GM12874 (cell line): ENCODE measurements around the gene SPTBN4.

Source experiments
- TF ChIP-seq, protein P1 (sequence below): IDR thresholded peaks from 2 replicates; pipeline ENCODE4 v1.5.1; 2011; ENCODE audit warnings: low read depth, mild to moderate bottlenecking, control low read depth, low read length, moderate library complexity; ENCODE audit not compliant: insufficient read depth

The SPTBN4 gene

GRCh38 chr19:40511487-40511886 lies 44.7 kb downstream of the SPTBN4 start:
- TF ChIP-seq, protein P1, sequence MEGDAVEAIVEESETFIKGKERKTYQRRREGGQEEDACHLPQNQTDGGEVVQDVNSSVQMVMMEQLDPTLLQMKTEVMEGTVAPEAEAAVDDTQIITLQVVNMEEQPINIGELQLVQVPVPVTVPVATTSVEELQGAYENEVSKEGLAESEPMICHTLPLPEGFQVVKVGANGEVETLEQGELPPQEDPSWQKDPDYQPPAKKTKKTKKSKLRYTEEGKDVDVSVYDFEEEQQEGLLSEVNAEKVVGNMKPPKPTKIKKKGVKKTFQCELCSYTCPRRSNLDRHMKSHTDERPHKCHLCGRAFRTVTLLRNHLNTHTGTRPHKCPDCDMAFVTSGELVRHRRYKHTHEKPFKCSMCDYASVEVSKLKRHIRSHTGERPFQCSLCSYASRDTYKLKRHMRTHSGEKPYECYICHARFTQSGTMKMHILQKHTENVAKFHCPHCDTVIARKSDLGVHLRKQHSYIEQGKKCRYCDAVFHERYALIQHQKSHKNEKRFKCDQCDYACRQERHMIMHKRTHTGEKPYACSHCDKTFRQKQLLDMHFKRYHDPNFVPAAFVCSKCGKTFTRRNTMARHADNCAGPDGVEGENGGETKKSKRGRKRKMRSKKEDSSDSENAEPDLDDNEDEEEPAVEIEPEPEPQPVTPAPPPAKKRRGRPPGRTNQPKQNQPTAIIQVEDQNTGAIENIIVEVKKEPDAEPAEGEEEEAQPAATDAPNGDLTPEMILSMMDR: no peak

GRCh38 chr19:40512110-40512472 lies 45.3 kb downstream of the SPTBN4 start:
- TF ChIP-seq, protein P1: no peak

GRCh38 chr19:40512473-40513344 lies 45.9 kb downstream of the SPTBN4 start:
- TF ChIP-seq, protein P1: no peak

GRCh38 chr19:40513345-40513678 lies 46.5 kb downstream of the SPTBN4 start:
- TF ChIP-seq, protein P1: no peak

- TF ChIP-seq, protein P1: no peak
These were observed 47.0 kb downstream of the SPTBN4 start for GRCh38 chr19:40513741-40514315.

DNA sequence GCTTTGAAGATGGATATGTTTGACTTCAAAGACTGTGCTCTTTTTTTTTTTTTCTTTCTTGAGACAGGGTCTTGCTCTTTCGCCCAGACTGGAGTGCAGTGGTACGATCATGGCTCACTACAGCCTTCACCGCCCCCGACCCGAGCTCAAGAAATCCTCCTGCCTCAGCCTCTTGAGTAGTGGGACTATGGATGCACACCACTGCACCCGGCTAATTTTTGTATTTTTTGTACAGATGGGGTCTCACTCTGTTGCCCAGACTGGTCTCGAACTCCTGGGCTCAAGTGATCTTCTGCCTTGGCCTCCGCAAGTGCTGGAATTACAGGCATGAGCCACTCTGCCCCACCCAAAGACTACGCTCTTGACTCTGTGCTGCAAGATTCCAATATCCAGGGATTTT lies 50.4 kb downstream of the SPTBN4 start:
- TF ChIP-seq, protein P1: no peak

GRCh38 chr19:40519352-40520322 lies 52.8 kb downstream of the SPTBN4 start:
- TF ChIP-seq, protein P1: no peak
